HG02759 (cell line): ENCODE data around the gene LIPN.

Experiments
- ATAC-seq: cut with Tn5 transposase; IDR thresholded peaks from one replicate; pipeline ENCODE4 v1.9.1; 2021; ENCODE audit warnings: mild to moderate bottlenecking, moderate library complexity; ENCODE audit not compliant: unreplicated experiment

LIPN gene

GRCh38 chr10:88826388-88826787 lies 66.6 kb downstream of the LIPN start:
- ATAC-seq = no peak

DNA sequence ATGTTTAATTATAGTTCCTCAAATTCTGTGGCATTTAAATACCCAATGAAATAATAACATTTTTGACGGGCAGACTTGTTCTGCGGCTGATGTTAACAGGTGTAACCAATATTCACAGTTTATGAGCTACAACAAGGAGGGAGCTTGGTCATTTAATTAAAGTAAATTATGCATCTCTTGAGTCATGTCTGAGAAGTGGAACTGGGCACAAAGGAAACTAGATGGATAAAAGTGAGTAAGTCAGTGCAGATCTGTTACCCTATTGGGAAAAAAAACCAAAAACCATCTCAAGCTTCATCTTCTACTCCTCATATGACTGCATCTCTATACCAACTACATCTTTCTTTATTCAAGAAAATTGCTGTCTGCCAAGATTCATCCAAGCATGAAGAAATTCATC lies 67.9 kb downstream of the LIPN start:
- no peak for ATAC-seq

- ATAC-seq = no peak
These were observed 68.5 kb downstream of the LIPN start for GRCh38 chr10:88828310-88828709.
